K562 (cell line): ENCODE data around the gene YTHDC2. TPM values are rescaled to one million over a fixed set of nuclear protein-coding genes. Genes with fewer than 3 reads are reported as not detected.

Experiments
- ATAC-seq: fragments of 200-7000 bp; cut with Tn5 transposase; 3 replicates; pipeline ENCODE4 v1.9.1; 2020; ENCODE audit warnings: moderate library complexity
- BruUV-seq: library from RNA; stranded (reverse); fragments of 400-500 nt; replicated peaks from 2 replicates; lab custom pipeline; 2021; lab: Mats Ljungman, UMichigan
- CTCF ChIA-PET: fragments of 300-600 bp; formaldehyde crosslinking; extraction: SDS; loops from one replicate; lab custom pipeline; 2021; ENCODE audit warnings: low intra/inter-chr PET ratio; lab: Yijun Ruan, JAX
- POLR2A ChIA-PET: fragments of 300-600, 350-650 bp; sonication (Branson Sonifier 250); formaldehyde crosslinking; extraction: SDS; loops from one replicate; lab custom pipeline; 2021; ENCODE audit warnings: antibody characterized with exemption, inconsistent platforms; lab: Yijun Ruan, JAX
- DNase-seq, 4 experiments: peaks; one replicate each; pipeline versions ENCODE4 v3.0.0 to v3.0.0-alpha.2; 2011 to 2018; ENCODE audit warnings: low spot score in 3 of 4, mixed read lengths in 3 of 4; ENCODE audit errors: extremely low read depth in 1 of 4
- FAIRE-seq: peaks from 2 replicates; lab custom pipeline; 2011; peaks lifted over from hg19 to GRCh38; lab: Jason Lieb, UNC
- H2AFZ ChIP-seq: 2 replicates; pipeline ENCODE4 v1.6.0; 2011; ENCODE audit warnings: low read depth, low read length, control low read depth, inconsistent platforms
- H3K27ac ChIP-seq: fragments of 200-600 bp; 3 replicates; pipeline ENCODE4 v1.8.0; 2011; ENCODE audit warnings: low read depth, mild to moderate bottlenecking, control low read depth, inconsistent platforms, low read length, moderate library complexity, mixed read lengths; ENCODE audit errors: extremely low read depth
- H3K27me3 ChIP-seq, 2 experiments: fragments of 300-600 bp in 1 of 2; 2 replicates in 1 of 2; 3 replicates in 1 of 2; pipeline versions ENCODE4 v1.6.0 to v1.8.0; 2011; ENCODE audit warnings: inconsistent platforms in 2 of 2, low read length in 2 of 2, mild to moderate bottlenecking in 1 of 2, mixed read lengths in 1 of 2, moderate library complexity in 1 of 2; ENCODE audit not compliant: control insufficient read depth in 2 of 2, insufficient read depth in 2 of 2
- H3K36me3 ChIP-seq: fragments of 300-600 bp; 3 replicates; pipeline ENCODE4 v1.8.0; 2011; ENCODE audit warnings: mild to moderate bottlenecking, low read length, inconsistent platforms; ENCODE audit not compliant: control insufficient read depth, insufficient read depth
- H3K4me1 ChIP-seq, 2 experiments: fragments of 200-600 bp in 1 of 2; replicated peaks in 1 of 2; 2 replicates in 1 of 2; 3 replicates in 1 of 2; pipeline versions ENCODE4 v1.5.1 to v1.8.0; 2011; ENCODE audit warnings: inconsistent platforms in 2 of 2, low read length in 2 of 2, mild to moderate bottlenecking in 1 of 2, mixed read lengths in 1 of 2, moderate library complexity in 1 of 2; ENCODE audit not compliant: control insufficient read depth in 2 of 2, insufficient read depth in 2 of 2
- H3K4me2 ChIP-seq: 2 replicates; pipeline ENCODE4 v1.6.1; 2011; ENCODE audit warnings: low read length, control low read depth, inconsistent platforms, mixed read lengths; ENCODE audit not compliant: insufficient read depth
- H3K4me3 ChIP-seq: fragments of 200-600 bp; sonication (generic), shearing (Covaris generic); 2 replicates; pipeline ENCODE4 v1.5.1; 2016; ENCODE audit warnings: control low read depth, inconsistent platforms
- H3K79me2 ChIP-seq: fragments of 200-600 bp; 3 replicates; pipeline ENCODE4 v1.8.0; 2011; ENCODE audit warnings: low read length, inconsistent platforms; ENCODE audit not compliant: control insufficient read depth, insufficient read depth
- H3K9ac ChIP-seq, 2 experiments: 2 replicates each; pipeline versions ENCODE4 v1.6.0 to v1.6.1; 2011; ENCODE audit warnings: low read depth in 2 of 2, low read length in 2 of 2, control low read depth in 1 of 2, inconsistent platforms in 1 of 2, mild to moderate bottlenecking in 1 of 2, mixed read lengths in 1 of 2; ENCODE audit not compliant: insufficient read depth in 1 of 2
- H3K9me1 ChIP-seq: one replicate; pipeline ENCODE4 v1.6.0; 2011; ENCODE audit warnings: inconsistent platforms, mild to moderate bottlenecking, low read length, moderate library complexity; ENCODE audit not compliant: control insufficient read depth, insufficient read depth
- H3K9me3 ChIP-seq: replicated peaks from 2 replicates; pipeline ENCODE4 v1.5.1; 2011; ENCODE audit warnings: low read depth, low read length, inconsistent platforms; ENCODE audit not compliant: control insufficient read depth, insufficient read depth
- H4K20me1 ChIP-seq: replicated peaks from 2 replicates; pipeline ENCODE4 v1.6.1; 2011; ENCODE audit warnings: low read length, inconsistent platforms, mixed read lengths; ENCODE audit not compliant: control insufficient read depth, insufficient read depth
- ARID1B ChIP-seq: fragments of 450-650 bp; IDR thresholded peaks from 2 replicates; pipeline ENCODE4 v1.6.1; 2016; ENCODE audit warnings: antibody characterized with exemption, mild to moderate bottlenecking, inconsistent platforms
- CBX2 ChIP-seq: fragments of 200-600 bp; sonication (generic); IDR thresholded peaks from one replicate; pipeline ENCODE4 v1.6.1; 2012; ENCODE audit warnings: mild to moderate bottlenecking, low read length, inconsistent platforms; ENCODE audit not compliant: insufficient read depth, poor library complexity, severe bottlenecking
- CREM ChIP-seq: IDR thresholded peaks from 2 replicates; pipeline ENCODE4 v1.6.1; 2014; ENCODE audit warnings: antibody characterized with exemption, low read depth
- DIDO1 ChIP-seq: fragments of 450-650 bp; IDR thresholded peaks from 2 replicates; pipeline ENCODE4 v1.6.1; 2016; ENCODE audit warnings: low read depth, missing biosample characterization, missing genetic modification characterization
- ETV6 ChIP-seq, 3 experiments: fragments of 150-350 bp in 1 of 3; sonication (generic) in 1 of 3; formaldehyde crosslinking in 1 of 3; IDR thresholded peaks; 2 replicates each; pipeline versions ENCODE4 v1.6.1 to v1.8.0; 2014 to 2022; ENCODE audit warnings: borderline replicate concordance in 2 of 3, low read depth in 2 of 3, antibody characterized with exemption in 1 of 3, low read length in 1 of 3, mild to moderate bottlenecking in 1 of 3, missing genetic modification reagents in 1 of 3
- FOSL1 ChIP-seq: fragments of 200-800 bp; sonication (Bioruptor generic); conservative IDR thresholded peaks from 2 replicates; pipeline ENCODE4 v1.6.1; 2016; ENCODE audit warnings: missing genetic modification characterization, missing compliant biosample characterization
- GABPB1 ChIP-seq: sonication (generic); formaldehyde crosslinking; IDR thresholded peaks from 2 replicates; pipeline ENCODE4 v1.8.0; 2022; ENCODE audit warnings: mild to moderate bottlenecking, missing genetic modification reagents
- HDAC3 ChIP-seq: fragments of 450-650 bp; IDR thresholded peaks from 2 replicates; pipeline ENCODE4 v1.6.1; 2018; ENCODE audit warnings: borderline replicate concordance, mild to moderate bottlenecking, moderate library complexity; ENCODE audit not compliant: partially characterized antibody
- HSF4 ChIP-seq: fragments of 250-450 bp; sonication (Bioruptor Pico); IDR thresholded peaks from 2 replicates; pipeline ENCODE4 v2.1.2; 2022; ENCODE audit warnings: mild to moderate bottlenecking, moderate library complexity, borderline replicate concordance
- IFI16 ChIP-seq: fragments of 250-450 bp; sonication (Bioruptor Pico); IDR thresholded peaks from 2 replicates; pipeline ENCODE4 v2.1.2; 2022; ENCODE audit warnings: mild to moderate bottlenecking, inconsistent platforms
- MAFK ChIP-seq: IDR thresholded peaks from 2 replicates; pipeline ENCODE4 v1.6.1; 2011; ENCODE audit warnings: low read length, improper control_type of control experiment
- MBD2 ChIP-seq: sonication (generic); IDR thresholded peaks from 2 replicates; pipeline ENCODE4 v1.6.1; 2016; ENCODE audit warnings: low read depth, borderline replicate concordance
- SNIP1 ChIP-seq: fragments of 450-650 bp; IDR thresholded peaks from 2 replicates; pipeline ENCODE4 v1.7.1; 2017; ENCODE audit warnings: low read depth, mild to moderate bottlenecking
- TEAD4 ChIP-seq, 2 experiments: sonication (generic) in 1 of 2; formaldehyde crosslinking in 1 of 2; IDR thresholded peaks; 2 replicates each; pipeline versions ENCODE4 v1.6.1 to v1.8.0; 2012 to 2022; ENCODE audit warnings: borderline replicate concordance in 1 of 2, inconsistent platforms in 1 of 2, low read length in 1 of 2, mild to moderate bottlenecking in 1 of 2, missing genetic modification reagents in 1 of 2
- ZFPM2 ChIP-seq: fragments of 250-450 bp; sonication (Bioruptor Pico); IDR thresholded peaks from 2 replicates; pipeline ENCODE4 v1.5.1; 2022; ENCODE audit warnings: mild to moderate bottlenecking
- ZNF133 ChIP-seq: fragments of 250-450 bp; sonication (Bioruptor Pico); IDR thresholded peaks from 2 replicates; pipeline ENCODE4 v1.4.0; 2020; ENCODE audit warnings: mild to moderate bottlenecking
- ZNF143 ChIP-seq: sonication (generic); formaldehyde crosslinking; IDR thresholded peaks from 2 replicates; pipeline ENCODE4 v1.9.0; 2022; ENCODE audit warnings: mild to moderate bottlenecking, missing genetic modification reagents
- WGBS: fragments of 100-300 bp; shearing (Covaris generic); methylation state at CpG from one replicate; pipeline ENCODE4 v1.1.6; 2016; ENCODE audit warnings: low coverage, mixed read lengths; ENCODE audit not compliant: insufficient coverage; ENCODE audit errors: missing lambda C conversion rate; 5-methylcytosine and 5-hydroxymethylcytosine counted together
- in situ Hi-C: fragments of 300-500 bp; cut with MboI; formaldehyde crosslinking; loops from 4 replicates; pipeline ENCODE4 v1.15.0; 2018; ENCODE audit warnings: inconsistent platforms, mixed read lengths
- intact Hi-C: fragments of 100-400 bp; cut with micrococcal nuclease; formaldehyde crosslinking; loops from 2 replicates; pipeline ENCODE4 v1.14.2; 2022
- polyA plus RNA-seq, 8 experiments: library from polyadenylated mRNA; depleted of rRNA in 4 of 8; stranded (reverse) in 5 of 8; unstranded in 3 of 8; fragments of >200 nt; fragmentation: Nextera tagmentation in 2 of 8; fragmentation: Illumina TruSeq in 1 of 8; extraction: Ambion mirVana in 2 of 8; extraction: Trizol in 1 of 8; gene quantifications; 2 replicates each; pipeline versions ENCODE4 v1.2.1 to v1.2.3, GENCODE V29; 2011 to 2014; ENCODE audit warnings: inconsistent platforms in 1 of 8, missing spikeins in 1 of 8
- total RNA-seq, 7 experiments: library from RNA; depleted of rRNA in 6 of 7; stranded (reverse); fragments of >200 nt in 6 of 7; fragmentation: Illumina TruSeq in 2 of 7; extraction: Trizol in 2 of 7; gene quantifications; 2 replicates each; pipeline versions ENCODE4 v1.2.1 to v1.2.3, GENCODE V29; 2011 to 2021; ENCODE audit warnings: low replicate concordance in 1 of 7
- TF ChIP-seq, protein P1 (sequence below): conservative IDR thresholded peaks from 2 replicates; pipeline ENCODE4 v1.6.1; 2011; ENCODE audit warnings: low read depth, mild to moderate bottlenecking, low read length; ENCODE audit not compliant: control insufficient read depth
- TF ChIP-seq, protein P2 (sequence below): fragments of 250-450 bp; sonication (Bioruptor Pico); IDR thresholded peaks from 2 replicates; pipeline ENCODE4 v1.8.0; 2022; ENCODE audit warnings: inconsistent platforms

The YTHDC2 gene
- total and polyA plus RNA-seq, 9 of the 15 experiments (the other 6 are each of a cell fraction or from before 2014, with no cell fraction given) = 2.7 to 21.6 (median 15.9) TPM

DNA sequence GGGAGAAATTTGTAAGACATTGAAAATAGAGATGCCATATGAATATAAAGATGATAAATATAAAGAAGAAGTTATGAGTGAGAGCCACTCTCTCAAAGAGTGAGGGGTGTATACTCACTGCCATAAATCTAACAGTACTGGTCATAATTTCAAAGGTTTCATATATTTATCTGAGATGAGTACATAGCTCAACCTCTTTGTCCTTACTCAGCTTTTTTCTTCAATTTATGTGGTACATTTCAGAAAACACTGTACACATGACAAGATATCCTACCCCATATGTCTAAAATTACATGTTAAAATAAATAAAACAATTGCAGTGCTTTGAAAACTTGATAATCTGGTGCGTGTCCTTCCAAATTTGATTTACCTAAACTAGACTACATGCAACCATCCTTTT lies 20.0 kb upstream of the YTHDC2 start (continued):
- TF ChIP-seq, protein P1, sequence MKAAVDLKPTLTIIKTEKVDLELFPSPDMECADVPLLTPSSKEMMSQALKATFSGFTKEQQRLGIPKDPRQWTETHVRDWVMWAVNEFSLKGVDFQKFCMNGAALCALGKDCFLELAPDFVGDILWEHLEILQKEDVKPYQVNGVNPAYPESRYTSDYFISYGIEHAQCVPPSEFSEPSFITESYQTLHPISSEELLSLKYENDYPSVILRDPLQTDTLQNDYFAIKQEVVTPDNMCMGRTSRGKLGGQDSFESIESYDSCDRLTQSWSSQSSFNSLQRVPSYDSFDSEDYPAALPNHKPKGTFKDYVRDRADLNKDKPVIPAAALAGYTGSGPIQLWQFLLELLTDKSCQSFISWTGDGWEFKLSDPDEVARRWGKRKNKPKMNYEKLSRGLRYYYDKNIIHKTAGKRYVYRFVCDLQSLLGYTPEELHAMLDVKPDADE = no peak
- TF ChIP-seq ETV6 (IDR thresholded peaks at IDR 0.05; ENCODE audit: borderline replicate concordance in 1 of 2, low read depth in 2 of 2, low read length in 1 of 2) (no peak), ETV6 (CRISPR knock-in tag; IDR thresholded peaks at IDR 0.05; ENCODE audit: borderline replicate concordance) (no peak), GABPB1 (CRISPR knock-in tag) (no peak), MBD2 (no peak), FOSL1 (tag) (no peak), CREM (no peak), ZNF133 (no peak), MAFK (no peak), IFI16 (CRISPR knock-in tag) (no peak), SNIP1 (no peak), DIDO1 (no peak), ARID1B (no peak)

- intact Hi-C loops (no loop called here), in situ Hi-C loops (loop anchor here (5.0 kb wide), 1 partner anchor 48 kb away; no protein-coding TSS in a partner anchor)
- ATAC-seq = no peak
- H3K4me3 ChIP-seq = no peak overlapping the region
- no peaks in the 10 kb centered on the region for H3K36me3 ChIP-seq
- WGBS = 8% methylated on average over 1 of the region's 1 CpG
- FAIRE-seq = no peak
- POLR2A ChIA-PET = no interaction called here
- CTCF ChIA-PET = no interaction called here
- BruUV-seq = no TSS peak
- no peaks in the 10 kb centered on the region for H4K20me1 ChIP-seq
- H3K9ac ChIP-seq = no peak overlapping the region
- H3K9me3 ChIP-seq = no peaks in the 10 kb centered on the region
- no peak for DNase-seq
- H3K4me1 ChIP-seq = no peaks in the 10 kb centered on the region; a peak in 1 of 5 replicates
- H3K4me2 ChIP-seq = no peak overlapping the region
- no peaks in the 10 kb centered on the region for H3K79me2 ChIP-seq
- H3K27me3 ChIP-seq = no peaks in the 10 kb centered on the region; a peak in 1 of 5 replicates
- no peak overlapping the region for H3K27ac ChIP-seq
- no peak overlapping the region for H2AFZ ChIP-seq
- no peaks in the 10 kb centered on the region for H3K9me1 ChIP-seq
- TF ChIP-seq TEAD4 (IDR thresholded peaks at IDR 0.05; ENCODE audit: low read length) (no peak), TEAD4 (CRISPR knock-in tag; IDR thresholded peaks at IDR 0.05; ENCODE audit: borderline replicate concordance) (no peak), HDAC3 (no peak), ZFPM2 (no peak), ZNF143 (CRISPR knock-in tag) (no peak), CBX2 (no peak), HSF4 (CRISPR knock-in tag) (no peak)
- TF ChIP-seq, protein P2, sequence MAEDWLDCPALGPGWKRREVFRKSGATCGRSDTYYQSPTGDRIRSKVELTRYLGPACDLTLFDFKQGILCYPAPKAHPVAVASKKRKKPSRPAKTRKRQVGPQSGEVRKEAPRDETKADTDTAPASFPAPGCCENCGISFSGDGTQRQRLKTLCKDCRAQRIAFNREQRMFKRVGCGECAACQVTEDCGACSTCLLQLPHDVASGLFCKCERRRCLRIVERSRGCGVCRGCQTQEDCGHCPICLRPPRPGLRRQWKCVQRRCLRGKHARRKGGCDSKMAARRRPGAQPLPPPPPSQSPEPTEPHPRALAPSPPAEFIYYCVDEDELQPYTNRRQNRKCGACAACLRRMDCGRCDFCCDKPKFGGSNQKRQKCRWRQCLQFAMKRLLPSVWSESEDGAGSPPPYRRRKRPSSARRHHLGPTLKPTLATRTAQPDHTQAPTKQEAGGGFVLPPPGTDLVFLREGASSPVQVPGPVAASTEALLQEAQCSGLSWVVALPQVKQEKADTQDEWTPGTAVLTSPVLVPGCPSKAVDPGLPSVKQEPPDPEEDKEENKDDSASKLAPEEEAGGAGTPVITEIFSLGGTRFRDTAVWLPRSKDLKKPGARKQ (CRISPR knock-in tag) = no peak
Observed at GRCh38 chr5:113495422-113495841, 18.1 kb upstream of the YTHDC2 start.
